ENCODE measurements around the gene ANKDD1B.
"Not testable (repeated sequence)": the region's sequence is repeated elsewhere in the genome, so short reads cannot be mapped to it uniquely, and the experiment has no call there.

Gene ANKDD1B

GRCh38 chr5:75660678-75661465, 49.6 kb downstream of the ANKDD1B start:
- no peak for DNase-seq (ENCODE audit: low spot score)

DNA sequence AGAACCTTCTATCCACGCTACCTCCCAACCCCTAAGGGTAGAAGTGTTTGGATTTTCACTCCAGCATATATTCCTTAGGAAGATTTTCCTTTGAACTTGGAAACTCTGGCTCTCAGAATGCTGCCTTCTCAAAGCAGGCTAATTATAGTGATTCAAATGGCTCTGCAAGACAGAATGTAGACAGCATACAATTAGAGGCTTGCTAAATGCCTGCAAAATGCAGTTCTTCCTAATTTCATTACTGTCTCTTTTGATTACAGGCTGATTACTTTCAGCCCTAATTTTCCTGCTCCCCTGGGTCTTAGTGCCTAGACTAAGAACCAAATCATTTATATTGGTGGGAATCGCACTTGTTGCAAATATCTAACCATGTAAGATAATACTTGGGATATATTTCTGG, 50.8 kb downstream of the ANKDD1B start:
- DNase-seq (ENCODE audit: low spot score) = no peak

DNA sequence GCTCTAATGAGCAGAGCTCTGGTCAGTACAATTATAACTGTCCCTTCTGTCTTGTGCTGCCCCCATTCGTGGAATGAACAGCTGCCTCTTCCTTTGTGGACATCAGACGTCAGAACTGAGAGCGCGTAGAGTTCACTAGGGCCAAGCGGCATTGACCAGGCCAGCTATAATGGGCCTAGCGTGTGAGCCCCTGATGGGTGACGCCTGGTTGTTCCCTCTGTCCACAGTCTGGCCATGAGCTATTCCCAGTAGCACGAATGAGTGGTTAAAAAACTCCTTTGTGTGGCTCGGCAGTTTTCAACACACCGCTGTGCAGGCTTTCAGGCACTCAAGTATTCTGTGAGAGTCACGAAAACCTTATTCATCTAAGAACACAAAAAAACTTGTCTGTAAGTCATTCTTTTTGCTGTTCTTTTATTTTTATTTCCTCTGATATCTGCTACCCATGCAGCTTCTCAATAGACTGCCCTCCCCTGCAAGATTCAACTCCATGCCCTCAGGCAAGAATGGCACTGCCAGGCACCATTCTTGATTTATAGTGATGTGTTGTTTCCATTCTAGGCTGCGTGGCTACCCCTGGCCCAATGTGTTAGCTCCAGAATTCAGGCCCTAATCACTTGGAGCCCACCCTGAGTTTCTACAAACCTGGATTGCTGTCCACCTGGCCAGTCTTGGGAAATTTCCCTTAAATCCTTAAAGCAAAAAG, 52.5 kb downstream of the ANKDD1B start:
- DNase-seq (ENCODE audit: low spot score) = no peak

GRCh38 chr5:75664979-75665378, 53.7 kb downstream of the ANKDD1B start:
- DNase-seq (ENCODE audit: low spot score) = no peak

DNA sequence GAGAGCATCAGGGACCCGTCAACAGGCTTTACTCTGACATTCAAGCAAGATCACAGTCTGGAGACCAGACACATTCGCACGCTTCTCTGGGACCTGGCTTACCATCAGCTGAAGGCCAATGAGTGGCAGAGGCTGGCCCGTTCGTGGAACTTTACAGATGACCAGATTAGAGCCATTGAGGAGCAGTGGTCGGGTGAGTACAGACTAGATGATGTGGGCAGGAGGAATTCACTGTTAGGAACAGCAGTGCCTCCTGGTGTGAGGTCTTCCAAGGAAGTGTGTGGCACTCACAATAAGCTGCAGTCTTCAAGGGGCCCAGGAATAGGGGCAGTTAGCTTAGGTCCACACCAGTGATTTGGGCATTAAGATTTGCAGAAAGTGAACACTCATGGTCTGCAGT, 55.5 kb downstream of the ANKDD1B start:
- no peak for DNase-seq (ENCODE audit: low spot score)

GRCh38 chr5:75667586-75667985, 56.3 kb downstream of the ANKDD1B start:
- DNase-seq (ENCODE audit: low spot score) = no peak

DNA sequence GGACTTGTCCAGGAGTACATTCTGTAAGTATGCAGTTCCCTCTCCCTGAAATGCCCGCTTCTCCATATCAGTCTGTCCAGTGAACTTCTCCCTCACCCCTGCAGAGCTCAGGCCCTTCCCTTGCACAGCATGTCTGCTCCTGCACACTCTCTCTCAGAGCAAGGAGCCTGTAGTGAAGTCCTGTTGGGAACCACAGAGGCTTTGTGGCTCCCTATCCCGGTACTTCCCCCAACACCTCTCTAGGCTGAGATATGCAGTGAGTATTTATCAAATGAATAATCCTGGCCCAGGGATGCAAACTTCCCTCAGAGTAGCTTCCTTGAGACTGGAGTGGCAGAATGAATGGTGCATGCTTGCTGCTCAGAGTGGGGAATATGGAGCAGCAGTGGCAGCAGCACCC, 57.2 kb downstream of the ANKDD1B start:
- DNase-seq (ENCODE audit: low spot score) = no peak

- peak; percentile 20 for DNase-seq (ENCODE audit: low spot score)
These were observed 57.9 kb downstream of the ANKDD1B start for GRCh38 chr5:75668977-75669689.

DNA sequence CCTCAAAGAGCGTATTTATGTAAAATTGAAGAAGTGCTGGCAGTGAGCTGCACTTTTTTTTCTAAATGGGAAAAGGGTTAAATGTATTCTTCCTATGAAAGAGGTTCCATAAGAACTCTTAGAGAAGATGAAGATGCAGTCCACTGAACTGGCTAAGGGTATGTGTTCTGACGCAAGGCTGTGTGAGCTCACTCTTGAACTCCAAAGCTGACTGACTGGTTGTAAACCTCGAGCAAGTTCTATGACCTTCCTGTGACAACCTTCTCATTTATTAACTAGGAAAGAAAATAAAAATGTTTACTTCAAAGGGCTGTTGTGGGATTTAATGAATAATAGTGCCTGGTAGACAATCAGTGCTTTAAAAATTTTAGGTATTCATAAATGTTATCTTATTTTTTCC, 59.3 kb downstream of the ANKDD1B start:
- no peak for DNase-seq (ENCODE audit: low spot score)

DNA sequence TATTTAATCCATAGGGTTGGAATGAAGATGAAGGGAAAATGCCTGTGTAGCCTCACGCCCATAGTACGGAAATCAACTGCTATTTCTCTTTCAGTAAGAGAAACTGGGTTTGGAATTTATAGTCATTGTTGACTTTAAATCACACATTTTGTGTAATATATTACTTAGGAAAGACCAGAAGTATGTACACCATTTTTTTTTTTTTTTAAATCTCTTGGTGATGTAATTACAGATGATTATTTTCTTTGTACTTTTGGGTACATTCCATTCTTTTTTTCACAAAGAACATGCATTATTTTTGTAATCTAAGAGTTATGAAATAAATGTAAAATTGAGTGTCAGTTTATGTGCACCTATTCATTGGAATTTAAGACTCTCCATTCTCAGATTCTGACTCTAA, 60.3 kb downstream of the ANKDD1B start:
- no peak for DNase-seq (ENCODE audit: low spot score)

DNA sequence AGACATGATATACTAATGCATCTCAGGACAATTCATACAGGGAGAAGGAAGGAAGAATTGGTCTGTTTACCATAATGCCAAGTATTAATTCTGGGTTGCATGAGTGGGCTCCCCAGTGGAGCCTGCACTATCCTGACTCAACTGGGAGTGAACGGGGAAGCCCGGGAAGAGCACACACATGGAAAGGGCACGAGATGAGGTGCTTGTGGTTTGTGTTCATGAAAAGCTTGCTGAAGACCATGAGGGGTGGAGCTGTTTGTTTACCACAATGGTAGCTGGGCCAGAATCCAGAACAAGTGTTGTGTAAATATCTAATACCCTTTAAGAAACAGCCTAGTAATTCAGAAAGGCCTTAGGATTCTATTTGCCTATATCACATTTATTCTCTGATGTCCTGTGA, 61.4 kb downstream of the ANKDD1B start:
- no peak for DNase-seq (ENCODE audit: low spot score)

DNA sequence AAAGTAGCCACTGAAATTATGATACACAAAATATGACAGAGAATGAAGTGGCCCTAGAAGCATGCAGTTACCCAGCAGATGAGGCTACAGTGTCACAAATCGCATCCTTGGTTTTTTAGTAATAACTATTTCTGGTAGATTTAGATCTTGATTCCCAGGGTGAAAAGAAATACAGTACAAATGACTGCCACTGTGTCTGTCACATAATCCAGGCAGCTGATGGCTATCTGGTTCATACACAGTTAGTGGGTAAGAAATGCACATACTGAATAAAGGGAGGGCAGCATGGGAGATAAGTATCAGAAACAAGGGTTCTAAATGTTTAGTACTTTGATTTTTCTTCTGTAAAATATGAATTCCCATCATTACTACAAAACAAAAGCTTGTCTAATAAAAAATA, 64.5 kb downstream of the ANKDD1B start:
- DNase-seq (ENCODE audit: low spot score) = no peak

DNA sequence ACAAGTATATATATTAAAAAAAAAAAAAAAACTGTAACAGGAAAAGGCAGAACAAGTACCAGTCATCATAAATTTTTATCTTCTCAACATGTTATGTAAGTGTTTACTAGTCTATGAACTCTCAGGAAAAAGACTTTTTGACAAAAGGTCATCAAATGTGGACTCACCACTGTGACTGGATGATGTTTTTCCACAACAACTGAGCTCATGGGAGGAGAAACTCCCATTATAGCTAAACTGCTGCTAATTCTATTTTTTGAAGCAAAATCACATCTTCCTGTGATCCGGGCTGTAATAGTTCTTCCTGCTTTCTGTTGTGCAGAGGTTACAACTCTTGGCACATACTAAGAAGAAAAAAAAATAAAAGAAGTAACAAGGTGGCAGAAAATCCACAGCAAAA, 66.4 kb downstream of the ANKDD1B start:
- DNase-seq (ENCODE audit: low spot score) = no peak

DNA sequence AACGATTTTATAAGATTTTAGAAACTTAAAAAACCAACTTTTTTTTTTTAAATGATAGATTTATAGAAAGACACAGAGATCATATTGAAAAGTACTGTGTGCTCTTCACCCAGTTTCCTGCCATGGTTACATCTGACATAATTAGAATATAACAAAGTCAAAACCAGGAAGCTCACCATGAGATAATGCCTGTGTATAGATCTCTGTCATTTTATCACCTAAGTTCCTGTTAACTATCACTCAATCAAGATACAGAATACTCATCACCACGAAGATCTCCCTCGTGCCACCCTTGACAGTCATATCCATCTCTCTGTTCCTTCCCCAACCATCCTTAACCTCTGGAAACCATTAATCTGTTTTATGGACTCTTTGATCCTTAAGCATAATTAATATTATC, 66.9 kb downstream of the ANKDD1B start:
- no peak for DNase-seq (ENCODE audit: low spot score)

DNA sequence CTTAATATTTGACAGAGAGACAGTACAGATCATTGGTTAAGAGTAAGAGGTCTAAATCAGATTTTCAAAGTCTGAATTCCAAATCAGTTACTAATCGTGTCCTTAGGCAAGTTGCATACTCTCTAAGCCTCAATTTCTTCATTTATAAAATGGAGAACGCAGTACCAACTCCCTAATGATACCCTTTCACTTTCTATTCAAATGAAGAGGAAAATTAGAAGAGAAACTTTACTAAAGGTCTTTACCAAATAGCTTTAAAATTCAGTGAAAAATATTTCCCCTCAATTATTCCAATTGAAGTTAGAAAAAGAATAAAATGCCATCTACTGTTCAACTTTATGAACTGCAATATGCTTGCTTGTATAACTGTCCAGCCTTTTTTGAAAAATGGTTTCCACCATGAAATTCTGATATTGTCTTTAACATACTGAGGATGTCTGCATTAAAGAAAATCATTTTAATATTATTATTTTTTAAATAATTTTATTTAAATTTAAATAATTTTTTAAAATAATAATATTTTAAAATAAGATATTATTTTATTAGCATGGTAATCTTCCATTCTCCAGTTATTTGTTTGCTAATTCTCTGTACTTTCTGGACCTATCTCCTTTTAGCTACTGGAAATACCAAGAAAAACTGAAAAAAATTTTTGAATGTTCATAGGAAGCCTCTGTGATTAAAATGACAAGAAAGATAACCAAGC, 70.0 kb downstream of the ANKDD1B start:
- DNase-seq (ENCODE audit: low spot score) = no peak

- no peak for DNase-seq (ENCODE audit: low spot score)
These were observed 73.9 kb downstream of the ANKDD1B start for GRCh38 chr5:75685141-75685540.

- no peak for DNase-seq (ENCODE audit: low spot score)
These were observed 75.2 kb downstream of the ANKDD1B start for GRCh38 chr5:75686480-75686879.

DNA sequence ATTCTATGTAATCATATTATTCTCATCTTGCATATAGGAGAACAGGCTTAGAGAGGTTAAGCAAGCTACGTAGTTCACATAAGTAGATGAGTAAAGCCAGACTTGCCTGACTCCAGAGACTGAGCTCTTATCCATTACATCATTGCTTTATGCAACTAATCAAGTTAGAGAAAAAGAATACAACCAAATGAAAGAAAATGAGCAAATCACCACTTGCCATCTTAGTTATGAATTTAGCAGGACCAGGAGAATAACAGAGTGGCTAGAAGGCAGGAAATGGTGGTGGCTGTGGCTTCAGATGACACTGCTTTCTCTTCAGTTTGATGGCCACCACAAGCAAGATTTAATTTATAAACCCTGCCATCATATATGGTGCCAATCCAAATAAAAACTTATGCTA, 79.4 kb downstream of the ANKDD1B start:
- DNase-seq (ENCODE audit: low spot score) = no peak

DNA sequence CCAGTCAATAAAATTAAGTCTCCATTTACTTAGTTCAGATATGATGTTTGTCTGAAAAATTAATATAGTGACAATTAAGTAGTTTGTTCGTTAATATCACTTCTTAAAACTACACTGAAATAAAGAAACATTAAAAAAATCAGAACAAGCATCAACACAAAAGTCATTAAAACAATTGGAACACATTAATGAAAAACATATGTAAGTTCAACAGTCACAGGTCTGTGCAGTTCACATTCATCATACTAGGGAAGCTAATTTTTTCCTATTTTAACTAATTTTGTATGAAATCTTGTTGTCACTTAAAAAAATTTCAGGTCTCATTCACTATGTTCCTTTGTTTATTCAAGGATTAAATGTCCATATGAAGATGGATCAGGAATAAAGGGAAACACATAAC, 83.5 kb downstream of the ANKDD1B start:
- no peak for DNase-seq (ENCODE audit: low spot score)

GRCh38 chr5:75695472-75696351, 84.5 kb downstream of the ANKDD1B start:
- not testable (repeated sequence) for DNase-seq (ENCODE audit: low spot score)

GRCh38 chr5:75701856-75702255, 90.6 kb downstream of the ANKDD1B start:
- no peak for DNase-seq (ENCODE audit: low spot score)
